Gastrocnemius medialis (tissue), 4 donors: ENCODE measurements around the gene ACP2. TPM values are rescaled to one million over a fixed set of nuclear protein-coding genes. Genes with fewer than 3 reads are reported as not detected.

ENCODE experiments used
- ATAC-seq, 2 donors: fragments of 150-250 bp; one replicate each; pipeline ENCODE4 v1.9.1; 2016
- DNase-seq, 2 donors: peaks; one replicate each; pipeline ENCODE4 v3.0.0-alpha.2; 2019
- H3K27ac ChIP-seq, 4 donors: fragments of 200-600 bp; sonication (generic); 1 replicate in 1 of 4; 2 replicates in 3 of 4; pipeline ENCODE4 v1.5.1; 2016 to 2018; ENCODE audit warnings: mild to moderate bottlenecking in 2 of 4, moderate library complexity in 1 of 4
- H3K27me3 ChIP-seq, 3 donors: fragments of 200-600 bp; sonication (generic) in 2 of 3; 1 replicate in 1 of 3; 2 replicates in 2 of 3; pipeline versions ENCODE4 v1.5.1 to v1.6.0; 2016 to 2019; ENCODE audit warnings: mild to moderate bottlenecking in 1 of 3, moderate library complexity in 1 of 3
- H3K36me3 ChIP-seq, 2 donors: fragments of 200-600 bp; sonication (generic) in 1 of 2; one replicate each; pipeline ENCODE4 v1.5.1; 2017 to 2018
- H3K4me1 ChIP-seq, 2 donors: fragments of 200-600 bp; sonication (generic) in 1 of 2; one replicate each; pipeline ENCODE4 v1.5.1; 2016 to 2017; ENCODE audit warnings: mild to moderate bottlenecking in 2 of 2
- H3K4me3 ChIP-seq, 4 donors: fragments of 200-600 bp; sonication (generic) in 3 of 4; 1 replicate in 1 of 4; 2 replicates in 3 of 4; pipeline ENCODE4 v1.5.1; 2016 to 2019; ENCODE audit warnings: mild to moderate bottlenecking in 2 of 4
- H3K9me3 ChIP-seq, 3 donors: fragments of 200-600 bp; sonication (generic) in 2 of 3; 1 replicate in 1 of 3; 2 replicates in 2 of 3; pipeline ENCODE4 v1.5.1; 2016 to 2019
- POLR2A ChIP-seq, 2 donors: fragments of 450-650 bp; IDR thresholded peaks; one replicate each; pipeline ENCODE4 v1.6.1; 2017; ENCODE audit warnings: antibody characterized with exemption in 2 of 2, mild to moderate bottlenecking in 2 of 2, moderate library complexity in 2 of 2
- in situ Hi-C, 4 donors: fragments of 200-750 bp; cut with MboI; loops; one replicate each; pipeline versions ENCODE4 v1.15.0 to v1.8.0; 2017; ENCODE audit warnings: low sequenced_read_pairs in 4 of 4
- intact Hi-C: fragments of 100-400 bp; cut with DNase I; formaldehyde crosslinking; loops from one replicate; pipeline ENCODE4 v1.15.1; 2023; ENCODE audit warnings: low total_unique reads
- total RNA-seq, 4 donors: library from RNA; depleted of rRNA; stranded (reverse); fragments of >200 nt; gene quantifications; one replicate each; pipeline versions ENCODE4 v1.1.0 to v1.2.3, GENCODE V29; 2016
- TF ChIP-seq, protein P1 (sequence below), 5 experiments: fragments of 450-650 bp in 3 of 5; fragments of 200-600 bp in 2 of 5; sonication (generic) in 2 of 5; IDR thresholded peaks in 4 of 5; conservative IDR thresholded peaks in 1 of 5; 1 replicate in 4 of 5; 2 replicates in 1 of 5; pipeline ENCODE4 v1.5.1; 2016 to 2019; ENCODE audit warnings: antibody characterized with exemption in 5 of 5, mild to moderate bottlenecking in 3 of 5, moderate library complexity in 3 of 5

ACP2 gene
- total RNA-seq, 4 donors from 2014 or later = 12.4 to 36.2 (median 27.9) TPM

DNA sequence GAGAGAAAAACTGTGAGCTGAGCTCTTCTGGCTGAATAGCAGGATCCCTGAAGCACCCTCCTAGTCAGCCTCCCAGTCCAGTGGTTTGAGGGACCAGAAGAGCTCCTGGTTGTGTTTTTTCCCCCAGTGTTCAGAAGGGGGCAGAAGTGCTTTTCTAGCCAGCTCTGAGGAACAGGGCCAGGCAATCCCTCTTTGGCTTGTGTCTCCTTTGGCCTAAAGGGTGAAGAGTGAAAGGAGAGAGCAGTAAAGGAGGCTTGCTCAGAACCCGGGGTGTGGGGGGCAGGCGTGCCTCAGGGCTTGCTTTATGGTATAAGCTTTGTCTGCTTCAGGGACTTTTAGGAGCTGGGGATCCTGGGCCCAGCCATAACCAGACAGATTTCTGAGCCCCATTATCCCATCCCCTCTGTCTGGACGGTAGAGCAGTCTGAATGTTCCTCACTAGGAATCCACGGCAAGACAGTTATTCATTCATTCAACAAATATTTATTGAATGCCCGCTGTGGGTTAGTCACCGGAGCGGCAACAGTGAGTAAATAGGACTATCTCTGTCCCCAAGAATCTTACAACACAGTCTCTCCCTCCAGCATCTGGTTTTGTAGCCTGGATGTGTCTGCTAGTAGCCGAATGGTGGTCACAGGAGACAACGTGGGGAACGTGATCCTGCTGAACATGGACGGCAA, 14.5 kb downstream of the ACP2 start:
- peak; percentile 50 to 63 for ATAC-seq
- H3K4me1 ChIP-seq = peaks cover 0 to 4% of the 10 kb centered on the region in 2 donors
- in situ Hi-C loops (loop anchor here in 2 of 4 donors (25.0 kb wide), 1 partner anchor 128 kb away; the partner anchor contains the start of gene MYBPC3 (in 2 of the 2)), intact Hi-C loops (no loop called here)
- TF ChIP-seq POLR2A (IDR thresholded peaks at IDR 0.05) = no peak
- TF ChIP-seq, protein P1, sequence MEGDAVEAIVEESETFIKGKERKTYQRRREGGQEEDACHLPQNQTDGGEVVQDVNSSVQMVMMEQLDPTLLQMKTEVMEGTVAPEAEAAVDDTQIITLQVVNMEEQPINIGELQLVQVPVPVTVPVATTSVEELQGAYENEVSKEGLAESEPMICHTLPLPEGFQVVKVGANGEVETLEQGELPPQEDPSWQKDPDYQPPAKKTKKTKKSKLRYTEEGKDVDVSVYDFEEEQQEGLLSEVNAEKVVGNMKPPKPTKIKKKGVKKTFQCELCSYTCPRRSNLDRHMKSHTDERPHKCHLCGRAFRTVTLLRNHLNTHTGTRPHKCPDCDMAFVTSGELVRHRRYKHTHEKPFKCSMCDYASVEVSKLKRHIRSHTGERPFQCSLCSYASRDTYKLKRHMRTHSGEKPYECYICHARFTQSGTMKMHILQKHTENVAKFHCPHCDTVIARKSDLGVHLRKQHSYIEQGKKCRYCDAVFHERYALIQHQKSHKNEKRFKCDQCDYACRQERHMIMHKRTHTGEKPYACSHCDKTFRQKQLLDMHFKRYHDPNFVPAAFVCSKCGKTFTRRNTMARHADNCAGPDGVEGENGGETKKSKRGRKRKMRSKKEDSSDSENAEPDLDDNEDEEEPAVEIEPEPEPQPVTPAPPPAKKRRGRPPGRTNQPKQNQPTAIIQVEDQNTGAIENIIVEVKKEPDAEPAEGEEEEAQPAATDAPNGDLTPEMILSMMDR (IDR thresholded peaks at IDR 0.05 in 4 of 5, conservative IDR thresholded peaks at IDR 0.05 in 1 of 5) = peak in 3 of 5 experiments; percentile 14 to 28 (median 19)
- DNase-seq = peak in 1 of 2 donors; percentile 34
- peaks cover 0 to 13% of the 10 kb centered on the region in 2 donors for H3K36me3 ChIP-seq
- H3K27me3 ChIP-seq = no peaks in the 10 kb centered on the region
- H3K9me3 ChIP-seq = no peaks in the 10 kb centered on the region
- peak overlapping the region in 2 of 4 donors; percentile 23 to 48 for H3K27ac ChIP-seq
- H3K4me3 ChIP-seq = no peak overlapping the region

DNA sequence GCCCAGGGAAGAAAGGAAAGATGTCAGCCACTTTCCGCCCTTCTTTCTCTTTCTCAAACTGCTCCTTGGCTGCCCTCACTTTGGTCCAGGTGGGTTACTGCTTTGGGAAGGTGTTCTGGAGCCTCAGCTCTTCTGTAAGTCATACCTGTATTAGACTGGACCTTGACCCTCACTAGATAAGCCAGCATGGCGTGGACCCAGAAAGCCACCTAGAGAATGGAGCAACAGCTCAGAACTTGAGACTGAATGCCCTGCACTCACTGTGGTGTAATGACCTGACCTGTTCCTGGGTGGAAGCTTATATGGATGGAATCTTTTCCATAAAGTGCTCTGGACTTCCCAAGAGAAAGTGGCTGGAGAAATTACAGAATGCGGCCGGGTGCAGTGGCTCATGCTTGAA, 15.6 kb downstream of the ACP2 start:
- ATAC-seq = no peak
- intact Hi-C loops = no loop called here
- Histone ChIP-seq H3K36me3 (peaks cover 0 to 5% of the 10 kb centered on the region in 2 donors), H3K9me3 (no peaks in the 10 kb centered on the region), H3K27me3 (no peaks in the 10 kb centered on the region), H3K4me1 (peaks cover 0 to 4% of the 10 kb centered on the region in 2 donors), H3K27ac (no peak overlapping the region), H3K4me3 (no peak overlapping the region)
- in situ Hi-C loops = loop anchor here in 2 of 4 donors (25.0 kb wide), 1 partner anchor 129 kb away; the partner anchor contains the start of gene MYBPC3 (in 2 of the 2)
- DNase-seq = no peak
- TF ChIP-seq, protein P1 (IDR thresholded peaks at IDR 0.05 in 4 of 5, conservative IDR thresholded peaks at IDR 0.05 in 1 of 5) = no peak
- no peak for TF ChIP-seq POLR2A (IDR thresholded peaks at IDR 0.05)

DNA sequence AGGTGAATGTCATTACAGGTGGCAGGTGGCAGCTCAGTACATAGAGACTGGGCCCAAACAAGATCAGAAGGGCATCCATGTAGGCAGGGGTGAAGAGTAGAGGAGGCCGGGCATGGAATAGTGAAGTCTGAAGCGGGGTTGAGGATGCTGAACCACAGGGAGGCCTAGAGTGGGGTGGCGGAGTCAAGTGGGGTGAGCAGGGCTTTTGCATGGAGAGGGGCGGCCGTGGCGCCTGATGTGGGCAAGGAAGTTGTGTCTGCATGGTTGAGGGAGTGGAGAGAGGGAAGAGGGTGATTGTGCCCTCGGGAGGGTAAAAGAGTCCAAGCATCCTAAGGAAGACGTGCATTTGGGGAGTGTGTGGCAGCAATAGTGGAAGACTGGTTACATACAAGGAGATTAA, 19.5 kb downstream of the ACP2 start:
- H3K27me3 ChIP-seq = no peaks in the 10 kb centered on the region
- no peak overlapping the region for H3K4me3 ChIP-seq
- in situ Hi-C loops (loop anchor here in 2 of 4 donors (25.0 kb wide), 1 partner anchor 133 kb away; the partner anchor contains the start of gene MYBPC3 (in 2 of the 2)), intact Hi-C loops (no loop called here)
- ATAC-seq (no peak), DNase-seq (no peak)
- no peaks in the 10 kb centered on the region for H3K9me3 ChIP-seq
- H3K27ac ChIP-seq = no peak overlapping the region
- peaks cover 0 to under 1% of the 10 kb centered on the region in 2 donors for H3K4me1 ChIP-seq
- TF ChIP-seq, protein P1 (IDR thresholded peaks at IDR 0.05 in 4 of 5, conservative IDR thresholded peaks at IDR 0.05 in 1 of 5) = no peak
- no peak for TF ChIP-seq POLR2A (IDR thresholded peaks at IDR 0.05)
- no peaks in the 10 kb centered on the region for H3K36me3 ChIP-seq

DNA sequence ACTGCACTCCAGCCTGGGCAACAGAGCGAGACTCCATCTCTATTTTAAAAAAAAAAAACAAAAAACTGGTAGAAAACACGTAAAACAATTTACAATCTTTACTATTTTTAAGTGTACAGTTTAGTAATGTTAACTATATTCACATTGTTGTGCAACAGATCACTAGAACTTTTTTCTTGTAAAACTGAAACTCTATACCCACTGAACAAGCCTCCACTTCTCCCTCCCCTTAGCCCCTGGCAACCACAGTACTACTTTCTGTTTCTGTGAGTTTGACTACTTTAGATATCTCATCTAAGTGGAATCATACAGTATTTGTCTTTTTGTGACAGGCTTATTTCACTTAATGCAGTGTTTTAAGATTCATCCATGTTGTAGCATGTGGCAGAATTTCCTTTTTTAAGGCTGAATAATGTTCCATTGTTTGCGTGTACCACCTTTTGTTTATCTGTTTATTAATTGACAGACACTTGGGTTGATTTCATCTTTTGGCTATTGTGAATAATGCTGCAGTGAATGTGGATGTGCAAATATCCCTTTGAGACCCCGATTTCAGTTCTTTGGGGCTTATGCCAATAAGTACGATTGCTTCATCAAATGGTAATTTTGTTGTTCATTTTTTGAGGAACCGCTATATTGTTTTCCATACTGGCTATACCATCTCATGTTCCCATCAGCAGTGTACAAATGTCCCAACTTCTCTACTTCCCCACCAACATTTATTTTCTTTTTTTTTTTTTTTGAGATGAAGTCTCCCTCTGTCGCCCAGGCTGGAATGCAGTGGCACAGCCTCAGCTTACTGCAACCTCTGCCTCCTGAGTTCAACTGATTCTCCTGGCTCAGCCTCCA, 22.8 kb downstream of the ACP2 start:
- no peak overlapping the region for H3K27ac ChIP-seq
- no peaks in the 10 kb centered on the region for H3K4me1 ChIP-seq
- no peak for ATAC-seq
- H3K36me3 ChIP-seq = peaks cover 0 to 11% of the 10 kb centered on the region in 2 donors
- DNase-seq = no peak
- TF ChIP-seq, protein P1 (IDR thresholded peaks at IDR 0.05 in 4 of 5, conservative IDR thresholded peaks at IDR 0.05 in 1 of 5) = no peak
- no peak for TF ChIP-seq POLR2A (IDR thresholded peaks at IDR 0.05)
- in situ Hi-C loops (loop anchor here in 2 of 4 donors (25.0 kb wide), 1 partner anchor 137 kb away; the partner anchor contains the start of gene MYBPC3 (in 2 of the 2)), intact Hi-C loops (no loop called here)
- no peak overlapping the region for H3K4me3 ChIP-seq
- no peaks in the 10 kb centered on the region for H3K9me3 ChIP-seq
- no peaks in the 10 kb centered on the region for H3K27me3 ChIP-seq
